PC-9 (cell line): ENCODE results near the gene ZNF700. TPM values are rescaled to one million over a fixed set of nuclear protein-coding genes. Genes with fewer than 3 reads are reported as not detected.

Source experiments
- BruUV-seq: library from RNA; stranded (reverse); fragments of 400-500 nt; replicated peaks from 2 replicates; lab custom pipeline; 2021; lab: Mats Ljungman, UMichigan
- CTCF ChIA-PET: fragments of 300-600 bp; sonication (Branson Sonifier 250); formaldehyde crosslinking; loops from one replicate; lab custom pipeline; 2022; ENCODE audit warnings: antibody characterized with exemption; lab: Charles Lee
- POLR2A ChIA-PET: fragments of 300-600 bp; sonication (Branson Sonifier 250); formaldehyde crosslinking; loops from one replicate; lab custom pipeline; 2022; ENCODE audit warnings: antibody characterized with exemption; ENCODE audit not compliant: unreplicated experiment; lab: Charles Lee
- DNase-seq, 2 experiments: peaks; one replicate each; pipeline versions ENCODE4 v3.0.0 to v3.0.0-alpha.2; 2015 to 2022; ENCODE audit warnings: mixed read lengths in 1 of 2
- H2AFZ ChIP-seq: fragments of 200-600 bp; sonication (generic); 2 replicates; pipeline ENCODE4 v1.8.1; 2017; ENCODE audit warnings: antibody characterized with exemption
- H3F3A ChIP-seq: fragments of 200-600 bp; sonication (generic); 2 replicates; pipeline ENCODE4 v1.8.1; 2017; ENCODE audit warnings: antibody characterized with exemption, mild to moderate bottlenecking, low read depth; ENCODE audit not compliant: insufficient read depth
- H3K27ac ChIP-seq: fragments of 200-600 bp; sonication (generic); 2 replicates; pipeline ENCODE4 v1.6.1; 2016; ENCODE audit warnings: mixed run types
- H3K27me3 ChIP-seq: fragments of 200-600 bp; sonication (generic); 2 replicates; pipeline ENCODE4 v1.6.1; 2016; ENCODE audit warnings: low read depth, mixed run types; ENCODE audit not compliant: insufficient read depth
- H3K36me3 ChIP-seq: fragments of 200-600 bp; sonication (generic); 2 replicates; pipeline ENCODE4 v1.6.1; 2016; ENCODE audit warnings: low read depth, mixed run types
- H3K4me1 ChIP-seq: fragments of 200-600 bp; sonication (generic); replicated peaks from 2 replicates; pipeline ENCODE4 v1.6.1; 2016; ENCODE audit warnings: mixed run types; ENCODE audit not compliant: insufficient read depth
- H3K4me2 ChIP-seq: fragments of 200-600 bp; sonication (generic); 2 replicates; pipeline ENCODE4 v1.6.1; 2017; ENCODE audit warnings: mixed run types
- H3K4me3 ChIP-seq: fragments of 200-600 bp; sonication (generic); 2 replicates; pipeline ENCODE4 v1.6.1; 2016; ENCODE audit warnings: mixed run types
- H3K79me2 ChIP-seq: fragments of 200-600 bp; sonication (generic); 2 replicates; pipeline ENCODE4 v1.6.1; 2017; ENCODE audit warnings: low read depth, mixed run types
- H3K9me2 ChIP-seq: fragments of 200-600 bp; sonication (generic); 2 replicates; pipeline ENCODE4 v1.8.1; 2017; ENCODE audit warnings: mild to moderate bottlenecking; ENCODE audit not compliant: insufficient read depth
- H3K9me3 ChIP-seq: fragments of 200-600 bp; sonication (generic); 2 replicates; pipeline ENCODE4 v1.8.1; 2016; ENCODE audit warnings: low read depth; ENCODE audit not compliant: insufficient read depth
- H4K20me1 ChIP-seq: fragments of 200-600 bp; sonication (generic); 2 replicates; pipeline ENCODE4 v1.8.1; 2017; ENCODE audit not compliant: insufficient read depth
- EZH2 ChIP-seq: fragments of 200-600 bp; sonication (generic); IDR thresholded peaks from 2 replicates; pipeline ENCODE4 v1.8.0; 2017; ENCODE audit warnings: antibody characterized with exemption, low read depth
- intact Hi-C: fragments of 100-400 bp; cut with micrococcal nuclease; formaldehyde crosslinking; loops from one replicate; pipeline ENCODE4 v1.10.0; 2022; ENCODE audit not compliant: unreplicated experiment
- total RNA-seq: library from RNA; stranded (reverse); gene quantifications from 2 replicates; pipeline ENCODE4 v1.2.3, GENCODE V29; 2021
- TF ChIP-seq, protein P1 (sequence below): fragments of 200-600 bp; sonication (generic); conservative IDR thresholded peaks from 2 replicates; pipeline ENCODE4 v1.6.1; 2017; ENCODE audit warnings: mixed run types, antibody characterized with exemption, mild to moderate bottlenecking, moderate library complexity

The ZNF700 gene
- total RNA-seq, 1 experiment from 2014 or later, result 7.6 TPM

DNA sequence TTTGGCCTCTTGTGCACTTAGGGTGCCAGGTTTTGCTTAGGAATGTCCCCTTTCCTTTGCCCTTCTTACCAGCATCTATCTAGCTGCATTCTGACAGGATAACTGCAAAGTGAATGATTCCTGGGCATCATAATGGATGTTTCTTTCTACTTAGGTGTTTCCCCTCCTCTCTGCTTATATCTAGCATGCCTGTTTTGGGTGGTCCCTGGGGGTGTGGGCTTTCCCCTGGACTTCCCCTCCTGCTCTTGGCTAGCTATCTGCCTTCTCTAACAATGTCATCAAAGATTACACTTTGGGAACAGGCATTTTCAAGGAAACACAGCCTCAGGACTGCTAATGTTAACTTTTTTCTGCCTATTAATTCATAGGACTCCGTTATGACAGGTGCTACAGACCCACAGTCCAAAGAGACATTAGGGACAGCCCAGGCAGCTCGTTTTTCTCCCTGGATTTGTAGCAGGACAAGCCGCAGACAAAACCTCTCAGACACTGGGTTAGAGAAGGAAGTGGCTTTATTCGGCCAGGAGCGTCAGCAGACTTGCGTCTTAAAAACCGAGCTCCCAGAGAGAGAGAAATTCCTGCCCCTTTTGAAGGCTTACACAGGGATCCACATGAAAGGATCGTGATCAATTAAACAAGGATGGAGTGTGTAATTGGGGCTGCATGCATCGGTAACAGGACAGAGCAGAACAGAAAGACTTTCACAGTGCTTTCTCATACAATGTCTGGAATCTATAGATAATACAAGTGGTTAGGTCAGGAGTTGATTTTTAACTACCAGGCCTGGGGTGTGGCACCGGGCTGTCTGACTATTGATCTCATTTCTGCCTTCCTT, 17.3 kb downstream of the ZNF700 start:
- POLR2A ChIA-PET, result no interaction called here
- peaks cover 71% of the 10 kb centered on the region for H3K9me3 ChIP-seq

DNA sequence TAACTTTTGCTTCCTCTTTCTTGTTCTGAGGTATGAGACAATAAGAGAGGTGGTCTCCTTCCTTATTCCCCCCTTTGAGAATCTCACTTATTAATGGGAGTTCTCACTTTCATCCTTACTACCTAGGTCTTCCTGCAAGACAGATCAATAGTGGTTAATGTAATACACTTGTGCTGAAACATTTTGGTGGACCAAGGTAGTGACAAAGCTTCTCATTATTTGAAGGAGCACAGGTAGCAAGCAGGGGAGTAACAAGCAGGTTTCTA, 17.9 kb downstream of the ZNF700 start:
- peaks cover 8% of the 10 kb centered on the region for H3K79me2 ChIP-seq
- TF ChIP-seq EZH2, result no peak
- TF ChIP-seq, protein P1, sequence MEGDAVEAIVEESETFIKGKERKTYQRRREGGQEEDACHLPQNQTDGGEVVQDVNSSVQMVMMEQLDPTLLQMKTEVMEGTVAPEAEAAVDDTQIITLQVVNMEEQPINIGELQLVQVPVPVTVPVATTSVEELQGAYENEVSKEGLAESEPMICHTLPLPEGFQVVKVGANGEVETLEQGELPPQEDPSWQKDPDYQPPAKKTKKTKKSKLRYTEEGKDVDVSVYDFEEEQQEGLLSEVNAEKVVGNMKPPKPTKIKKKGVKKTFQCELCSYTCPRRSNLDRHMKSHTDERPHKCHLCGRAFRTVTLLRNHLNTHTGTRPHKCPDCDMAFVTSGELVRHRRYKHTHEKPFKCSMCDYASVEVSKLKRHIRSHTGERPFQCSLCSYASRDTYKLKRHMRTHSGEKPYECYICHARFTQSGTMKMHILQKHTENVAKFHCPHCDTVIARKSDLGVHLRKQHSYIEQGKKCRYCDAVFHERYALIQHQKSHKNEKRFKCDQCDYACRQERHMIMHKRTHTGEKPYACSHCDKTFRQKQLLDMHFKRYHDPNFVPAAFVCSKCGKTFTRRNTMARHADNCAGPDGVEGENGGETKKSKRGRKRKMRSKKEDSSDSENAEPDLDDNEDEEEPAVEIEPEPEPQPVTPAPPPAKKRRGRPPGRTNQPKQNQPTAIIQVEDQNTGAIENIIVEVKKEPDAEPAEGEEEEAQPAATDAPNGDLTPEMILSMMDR, result no peak
- H2AFZ ChIP-seq, result no peak overlapping the region
- no peak for DNase-seq
- H4K20me1 ChIP-seq, result no peaks in the 10 kb centered on the region
- H3K9me2 ChIP-seq, result no peaks in the 10 kb centered on the region
- no peak overlapping the region for H3K4me3 ChIP-seq
- POLR2A ChIA-PET, result no interaction called here
- no peaks in the 10 kb centered on the region; the same call in 1 of the 2 replicates for H3F3A ChIP-seq
- peaks cover 70% of the 10 kb centered on the region for H3K9me3 ChIP-seq
- peaks cover 75% of the 10 kb centered on the region for H3K36me3 ChIP-seq
- H3K4me1 ChIP-seq, result no peaks in the 10 kb centered on the region
- intact Hi-C loops, result no loop called here
- no TSS peak for BruUV-seq
- no peak overlapping the region for H3K27ac ChIP-seq
- no peak overlapping the region for H3K4me2 ChIP-seq
- CTCF ChIA-PET, result no interaction called here
- H3K27me3 ChIP-seq, result no peaks in the 10 kb centered on the region

More for the DNA sequence above, 17.3 kb downstream of the ZNF700 start:
- Histone ChIP-seq H3K79me2 (peaks cover 12% of the 10 kb centered on the region), H3K4me1 (no peaks in the 10 kb centered on the region), H4K20me1 (no peaks in the 10 kb centered on the region), H3K36me3 (peaks cover 72% of the 10 kb centered on the region), H3K27ac (no peak overlapping the region), H3K9me2 (no peaks in the 10 kb centered on the region; the same call in 1 of the 2 replicates), H3K4me2 (no peak overlapping the region), H3K4me3 (no peak overlapping the region), H3K27me3 (no peaks in the 10 kb centered on the region), H2AFZ (no peak overlapping the region), H3F3A (no peaks in the 10 kb centered on the region)
- intact Hi-C loops, result no loop called here
- no peak for DNase-seq
- TF ChIP-seq EZH2, result no peak
- TF ChIP-seq, protein P1, result no peak
- CTCF ChIA-PET, result no interaction called here
- BruUV-seq, result no TSS peak

- ChIA-PET POLR2A (no interaction called here), CTCF (no interaction called here)
- Histone ChIP-seq H3K4me1 (no peaks in the 10 kb centered on the region), H3K36me3 (peaks cover 86% of the 10 kb centered on the region), H3K27ac (no peak overlapping the region), H4K20me1 (no peaks in the 10 kb centered on the region), H3K4me2 (no peak overlapping the region), H3K79me2 (0 out of 2 replicates have a peak, but pooled peaks cover 2% of the 10 kb centered on the region), H3K9me3 (peaks cover 74% of the 10 kb centered on the region), H3K27me3 (no peaks in the 10 kb centered on the region), H3F3A (peaks cover 7% of the 10 kb centered on the region), H2AFZ (no peak overlapping the region), H3K4me3 (no peak overlapping the region), H3K9me2 (no peaks in the 10 kb centered on the region)
- DNase-seq, result no peak
- no TSS peak for BruUV-seq
- intact Hi-C loops, result no loop called here
- TF ChIP-seq EZH2, result no peak
- TF ChIP-seq, protein P1, result no peak
Measured at GRCh38 chr19:11944656-11945055, 19.7 kb downstream of the ZNF700 start.
